Activated T-helper 9 cell treated with anti-CD3 and anti-CD28 coated beads, Interleukin-2, amount 50 U/mL, for 16 hours (primary cell): ENCODE measurements around the gene BCAN.

ENCODE experiments used
- DNase-seq: peaks from one replicate; pipeline ENCODE4 v3.0.0-alpha.2; 2020; ENCODE audit warnings: low read depth

Gene BCAN

GRCh38 chr1:156644640-156645039, 2.7 kb downstream of the BCAN start:
- no peak for DNase-seq

GRCh38 chr1:156645056-156645455, 3.1 kb downstream of the BCAN start:
- DNase-seq = no peak

GRCh38 chr1:156645666-156646065, 3.7 kb downstream of the BCAN start:
- no peak for DNase-seq

GRCh38 chr1:156646738-156647211, 4.9 kb downstream of the BCAN start:
- DNase-seq = no peak

GRCh38 chr1:156647351-156647750, 5.4 kb downstream of the BCAN start:
- DNase-seq = no peak

- DNase-seq = no peak
These were observed 6.6 kb downstream of the BCAN start for GRCh38 chr1:156648496-156648895.

GRCh38 chr1:156648951-156649350, 7.0 kb downstream of the BCAN start:
- DNase-seq = no peak

- no peak for DNase-seq
These were observed 10.4 kb downstream of the BCAN start for GRCh38 chr1:156652131-156652991.

GRCh38 chr1:156652992-156653355, 11.1 kb downstream of the BCAN start:
- DNase-seq = no peak

- DNase-seq = no peak
These were observed 12.8 kb downstream of the BCAN start for GRCh38 chr1:156654700-156655099.

GRCh38 chr1:156655151-156655903, 13.4 kb downstream of the BCAN start:
- DNase-seq = no peak

- no peak for DNase-seq
These were observed 14.1 kb downstream of the BCAN start for GRCh38 chr1:156655904-156656516.

GRCh38 chr1:156656806-156657740, 15.2 kb downstream of the BCAN start:
- peak; percentile 67 for DNase-seq

- DNase-seq = no peak
These were observed 15.9 kb downstream of the BCAN start for GRCh38 chr1:156657741-156658319.

- DNase-seq = no peak
These were observed 16.6 kb downstream of the BCAN start for GRCh38 chr1:156658496-156658895.

- no peak for DNase-seq
These were observed 17.1 kb downstream of the BCAN start for GRCh38 chr1:156658945-156659574.

GRCh38 chr1:156659661-156659987, 17.7 kb downstream of the BCAN start:
- no peak for DNase-seq

- DNase-seq = peak; percentile 86
These were observed 18.3 kb downstream of the BCAN start for GRCh38 chr1:156659988-156660751.

GRCh38 chr1:156660752-156661112, 18.8 kb downstream of the BCAN start:
- no peak for DNase-seq
